Fibroblast of skin of abdomen (primary cell): ENCODE measurements around the gene MPPED2. TPM values are rescaled to one million over a fixed set of nuclear protein-coding genes. Genes with fewer than 3 reads are reported as not detected.

Experiments
- DNase-seq: peaks from one replicate; pipeline ENCODE4 v3.0.0-alpha.2; 2013
- polyA plus RNA-seq, 2 experiments: library from polyadenylated mRNA; unstranded; fragments of 120-200 nt; gene quantifications; one replicate each; pipeline ENCODE4 v1.2.1, GENCODE V29; 2013; ENCODE audit not compliant: insufficient read length in 2 of 2

Gene MPPED2
- polyA plus RNA-seq (2013, experiment 1 of 2; ENCODE audit: insufficient read length), result 1.5 TPM
- polyA plus RNA-seq (2013, experiment 2 of 2; ENCODE audit: insufficient read length), result 1.7 TPM

- DNase-seq, result no peak
Measured at GRCh38 chr11:30586251-30587144, at the start of gene MPPED2. TSS of gene MPPED2 (minus strand) at chr11:30586353. CDS start at chr11:30580373, 5,980 bp downstream.

- peak; percentile 15 for DNase-seq
Measured at GRCh38 chr11:30635401-30635989, 49.3 kb upstream of the MPPED2 start.

GRCh38 chr11:30631148-30631547 lies 45.0 kb upstream of the MPPED2 start:
- DNase-seq, result no peak

- DNase-seq, result no peak
Measured at GRCh38 chr11:30619767-30620166, 33.6 kb upstream of the MPPED2 start.

- DNase-seq, result no peak
Measured at GRCh38 chr11:30617762-30618161, 31.6 kb upstream of the MPPED2 start.

GRCh38 chr11:30610628-30611027 lies 24.5 kb upstream of the MPPED2 start:
- no peak for DNase-seq

- no peak for DNase-seq
Measured at GRCh38 chr11:30608534-30608933, 22.4 kb upstream of the MPPED2 start.

GRCh38 chr11:30605036-30605605 lies 19.0 kb upstream of the MPPED2 start:
- no peak for DNase-seq

GRCh38 chr11:30603357-30603756 lies 17.2 kb upstream of the MPPED2 start:
- DNase-seq, result no peak

GRCh38 chr11:30596832-30597231 lies 10.7 kb upstream of the MPPED2 start:
- no peak for DNase-seq

- no peak for DNase-seq
Measured at GRCh38 chr11:30595934-30596333, 9.8 kb upstream of the MPPED2 start.

- DNase-seq, result peak; percentile 0
Measured at GRCh38 chr11:30594646-30595411, 8.7 kb upstream of the MPPED2 start.

GRCh38 chr11:30587269-30587812 lies 1.2 kb upstream of the MPPED2 start:
- DNase-seq, result no peak

GRCh38 chr11:30585892-30586250 lies 282 bp downstream of the MPPED2 start:
- DNase-seq, result peak; percentile 9

- no peak for DNase-seq
Measured at GRCh38 chr11:30585125-30585891, 845 bp downstream of the MPPED2 start.

- DNase-seq, result no peak
Measured at GRCh38 chr11:30583476-30584280, 2.5 kb downstream of the MPPED2 start.

GRCh38 chr11:30582726-30583125 lies 3.4 kb downstream of the MPPED2 start:
- DNase-seq, result no peak

GRCh38 chr11:30581675-30582074 lies 4.5 kb downstream of the MPPED2 start:
- no peak for DNase-seq

- no peak for DNase-seq
Measured at GRCh38 chr11:30580573-30580972, 5.6 kb downstream of the MPPED2 start.

- no peak for DNase-seq
Measured at GRCh38 chr11:30579415-30580175, 6.6 kb downstream of the MPPED2 start.
